K562 (cell line): Measurements from ENCODE around the gene ITPR1. TPM values are rescaled to one million over a fixed set of nuclear protein-coding genes. Genes with fewer than 3 reads are reported as not detected.

Experiments
- CBFA2T2 ChIP-seq: fragments of 450-650 bp; conservative IDR thresholded peaks from 2 replicates; pipeline ENCODE4 v1.6.1; 2017; ENCODE audit warnings: mild to moderate bottlenecking
- CBFA2T3 ChIP-seq: fragments of 450-650 bp; IDR thresholded peaks from 2 replicates; pipeline ENCODE4 v1.6.1; 2017
- DPF2 ChIP-seq: fragments of 450-650 bp; IDR thresholded peaks from 2 replicates; pipeline ENCODE4 v1.6.1; 2016
- E2F3 ChIP-seq: fragments of 250-450 bp; sonication (Bioruptor Pico); IDR thresholded peaks from 2 replicates; pipeline ENCODE4 v1.4.0; 2020; ENCODE audit warnings: mild to moderate bottlenecking
- E2F6 ChIP-seq, 2 experiments: IDR thresholded peaks; 2 replicates each; pipeline ENCODE4 v1.6.1; 2011; ENCODE audit warnings: borderline replicate concordance in 1 of 2, control low read depth in 1 of 2, low read depth in 1 of 2, low read length in 1 of 2, mild to moderate bottlenecking in 1 of 2, mixed read lengths in 1 of 2, moderate library complexity in 1 of 2; ENCODE audit not compliant: insufficient read depth in 1 of 2, insufficient read length in 1 of 2, poor library complexity in 1 of 2, severe bottlenecking in 1 of 2; ENCODE audit errors: extremely low read depth in 1 of 2
- ESRRA ChIP-seq: fragments of 450-650 bp; IDR thresholded peaks from 2 replicates; pipeline ENCODE4 v1.6.1; 2014; ENCODE audit warnings: low read depth, mild to moderate bottlenecking, moderate library complexity, borderline replicate concordance
- GABPB2 ChIP-seq: fragments of 250-450 bp; sonication (Bioruptor Pico); conservative IDR thresholded peaks from 2 replicates; pipeline ENCODE4 v1.5.1; 2021; ENCODE audit warnings: mild to moderate bottlenecking
- KDM1A ChIP-seq, 2 experiments: fragments of 450-650 bp; IDR thresholded peaks; 2 replicates each; pipeline ENCODE4 v1.6.1; 2016; ENCODE audit warnings: mild to moderate bottlenecking in 2 of 2
- KDM2B ChIP-seq: fragments of 250-450 bp; sonication (Bioruptor Pico); IDR thresholded peaks from 2 replicates; pipeline ENCODE4 v1.8.0; 2021; ENCODE audit warnings: mild to moderate bottlenecking, moderate library complexity
- KLF16 ChIP-seq: IDR thresholded peaks from 2 replicates; pipeline ENCODE4 v1.6.1; 2016; ENCODE audit warnings: antibody characterized with exemption
- MTA3 ChIP-seq: fragments of 450-650 bp; formaldehyde crosslinking; IDR thresholded peaks from 2 replicates; pipeline ENCODE4 v1.6.1; 2017; ENCODE audit warnings: mild to moderate bottlenecking, borderline replicate concordance
- NR1H2 ChIP-seq: sonication (generic); formaldehyde crosslinking; IDR thresholded peaks from 2 replicates; pipeline ENCODE4 v1.4.0; 2020; ENCODE audit warnings: mild to moderate bottlenecking, missing genetic modification reagents
- PCBP1 ChIP-seq: fragments of 200-400 bp; formaldehyde crosslinking; IDR thresholded peaks from 2 replicates; pipeline ENCODE4 v1.6.1; 2018; ENCODE audit warnings: mild to moderate bottlenecking, low read depth, low read length; ENCODE audit not compliant: poor library complexity, severe bottlenecking
- POLR2B ChIP-seq: fragments of 450-650 bp; IDR thresholded peaks from 2 replicates; pipeline ENCODE4 v1.6.1; 2018; ENCODE audit warnings: low read depth; ENCODE audit not compliant: partially characterized antibody
- RFX5 ChIP-seq: IDR thresholded peaks from 2 replicates; pipeline ENCODE4 v1.6.1; 2011; ENCODE audit warnings: low read depth, mild to moderate bottlenecking, improper control_type of control experiment, low read length
- TEAD2 ChIP-seq: fragments of 450-650 bp; IDR thresholded peaks from 2 replicates; pipeline ENCODE4 v1.6.1; 2016; ENCODE audit warnings: missing genetic modification characterization, control low read depth, missing compliant biosample characterization
- ZBTB49 ChIP-seq: sonication (generic); formaldehyde crosslinking; IDR thresholded peaks from 2 replicates; pipeline ENCODE4 v1.8.0; 2022; ENCODE audit warnings: missing genetic modification reagents, mild to moderate bottlenecking, borderline replicate concordance
- ZNF239 ChIP-seq: fragments of 250-450 bp; sonication (Bioruptor Pico); IDR thresholded peaks from 2 replicates; pipeline ENCODE4 v1.4.0; 2020; ENCODE audit warnings: mild to moderate bottlenecking
- ZNF518B ChIP-seq: fragments of 250-450 bp; sonication (Bioruptor Pico); IDR thresholded peaks from 2 replicates; pipeline ENCODE4 v1.5.0; 2021; ENCODE audit warnings: mild to moderate bottlenecking, moderate library complexity
- ZNF584 ChIP-seq: fragments of 200-800 bp; sonication (Bioruptor generic); IDR thresholded peaks from 2 replicates; pipeline ENCODE4 v1.6.1; 2016; ENCODE audit warnings: low read depth, mild to moderate bottlenecking, missing genetic modification characterization, missing compliant biosample characterization
- ZNF778 ChIP-seq: fragments of 450-650 bp; formaldehyde crosslinking; IDR thresholded peaks from 2 replicates; pipeline ENCODE4 v1.4.0; 2020; ENCODE audit warnings: mild to moderate bottlenecking, moderate library complexity
- polyA plus RNA-seq, 8 experiments: library from polyadenylated mRNA; depleted of rRNA in 4 of 8; stranded (reverse) in 5 of 8; unstranded in 3 of 8; fragments of >200 nt; fragmentation: Nextera tagmentation in 2 of 8; fragmentation: Illumina TruSeq in 1 of 8; extraction: Ambion mirVana in 2 of 8; extraction: Trizol in 1 of 8; gene quantifications; 2 replicates each; pipeline versions ENCODE4 v1.2.1 to v1.2.3, GENCODE V29; 2011 to 2014; ENCODE audit warnings: inconsistent platforms in 1 of 8, missing spikeins in 1 of 8
- total RNA-seq, 7 experiments: library from RNA; depleted of rRNA in 6 of 7; stranded (reverse); fragments of >200 nt in 6 of 7; fragmentation: Illumina TruSeq in 2 of 7; extraction: Trizol in 2 of 7; gene quantifications; 2 replicates each; pipeline versions ENCODE4 v1.2.1 to v1.2.3, GENCODE V29; 2011 to 2021; ENCODE audit warnings: low replicate concordance in 1 of 7

The ITPR1 gene
- total and polyA plus RNA-seq, 9 of the 15 experiments (the other 6 are each of a cell fraction or from before 2014, with no cell fraction given) = 22.4 to 40.0 (median 27.4) TPM

GRCh38 chr3:4814305-4814903, 321.3 kb downstream of the ITPR1 start (continued):
- TF ChIP-seq ZNF518B (CRISPR knock-in tag) (no peak), KLF16 (peak; percentile 51; the same call in 1 of the 2 replicates), RFX5 (no peak), E2F3 (CRISPR knock-in tag) (peak; percentile 67), KDM2B (CRISPR knock-in tag) (no peak), MTA3 (no peak; the same call in 1 of the 2 replicates), E2F6 (IDR thresholded peaks at IDR 0.05; ENCODE audit: borderline replicate concordance in 1 of 2, extremely low read depth in 1 of 2, insufficient read depth in 1 of 2, insufficient read length in 1 of 2, low read depth in 1 of 2, low read length in 1 of 2, poor library complexity in 1 of 2, severe bottlenecking in 1 of 2) (peak; percentile 20 to 74), TEAD2 (no peak), DPF2 (peak; percentile 97), ZBTB49 (CRISPR knock-in tag) (no peak), NR1H2 (CRISPR knock-in tag) (no peak), ZNF239 (CRISPR knock-in tag) (no peak), ZNF584 (CRISPR knock-in tag) (peak; percentile 86; the same call in 1 of the 2 replicates), GABPB2 (CRISPR knock-in tag) (no peak), KDM1A (IDR thresholded peaks at IDR 0.05) (peak; percentile 42 to 86; a peak in 3 of 4 replicates), POLR2B (peak; percentile 69), CBFA2T3 (peak; percentile 78), ZNF778 (no peak), PCBP1 (no peak), ESRRA (peak; percentile 57; the same call in 1 of the 2 replicates), CBFA2T2 (peak; percentile 67)
